Measurements from ENCODE around the gene SHANK1. TPM values are rescaled to one million over a fixed set of nuclear protein-coding genes. Genes with fewer than 3 reads are reported as not detected.

The SHANK1 gene
- polyA plus RNA-seq, 4 donors, result under 0.01 to 1.4 (median 0.46) TPM; not detected in 1

- peaks cover 0 to 4% of the 10 kb centered on the region in 2 donors for H3K9me3 ChIP-seq (ENCODE audit: control insufficient read depth in 2 of 2, insufficient read depth in 1 of 2, low read depth in 1 of 2, low read length in 1 of 2)
- no peaks in the 10 kb centered on the region for H3K4me1 ChIP-seq (ENCODE audit: control insufficient read depth in 3 of 3, insufficient read depth in 2 of 3, low read depth in 1 of 3, low read length in 2 of 3)
- H3K27me3 ChIP-seq (ENCODE audit: control insufficient read depth in 3 of 3, insufficient read depth in 3 of 3, low read length in 3 of 3), result peaks cover 0 to 7% (median 4%) of the 10 kb centered on the region in 3 donors
- FAIRE-seq (no peak), DNase-seq (no peak)
- H3K4me3 ChIP-seq (ENCODE audit: low read depth in 1 of 3, low read length in 3 of 3), result no peak within 1 kb of the TSS
- H3K36me3 ChIP-seq (ENCODE audit: control insufficient read depth in 3 of 3, insufficient read depth in 2 of 3, low read depth in 1 of 3, low read length in 3 of 3), result no peaks in the 10 kb centered on the region
- 25 to 34% (median 34%) methylated on average over 7 of the region's 7 CpGs for WGBS, 3 donors
- H3K27ac ChIP-seq (ENCODE audit: low read depth in 1 of 3, low read length in 2 of 3), result no peak within 1 kb of the TSS
Observed at GRCh38 chr19:50649433-50650391, 69.9 kb downstream of the SHANK1 start, which contains the start of gene C19orf81. Gene C19orf81 (plus strand): TSS chr19:50649445. CDS start chr19:50649445, 0 bp downstream.

- no peak for FAIRE-seq
- peaks cover 0 to 7% (median 4%) of the 10 kb centered on the region in 3 donors for H3K27me3 ChIP-seq (ENCODE audit: control insufficient read depth in 3 of 3, insufficient read depth in 3 of 3, low read length in 3 of 3)
- DNase-seq, result no peak
Observed at GRCh38 chr19:50648659-50649058, 70.9 kb downstream of the SHANK1 start.

GRCh38 chr19:50647879-50648615 lies 71.6 kb downstream of the SHANK1 start:
- Histone ChIP-seq H3K4me1 (ENCODE audit: control insufficient read depth in 3 of 3, insufficient read depth in 2 of 3, low read depth in 1 of 3, low read length in 2 of 3) (no peaks in the 10 kb centered on the region), H3K4me3 (ENCODE audit: low read depth in 1 of 3, low read length in 3 of 3) (no peak overlapping the region), H3K9me3 (ENCODE audit: control insufficient read depth in 2 of 2, insufficient read depth in 1 of 2, low read depth in 1 of 2, low read length in 1 of 2) (peaks cover 0 to 4% of the 10 kb centered on the region in 2 donors), H3K36me3 (ENCODE audit: control insufficient read depth in 3 of 3, insufficient read depth in 2 of 3, low read depth in 1 of 3, low read length in 3 of 3) (no peaks in the 10 kb centered on the region), H3K27me3 (ENCODE audit: control insufficient read depth in 3 of 3, insufficient read depth in 3 of 3, low read length in 3 of 3) (peaks cover 0 to 7% (median 4%) of the 10 kb centered on the region in 3 donors), H3K27ac (ENCODE audit: low read depth in 1 of 3, low read length in 2 of 3) (no peak overlapping the region)
- no peak for DNase-seq
- WGBS, 3 donors, result 57 to 63% (median 59%) methylated on average over 10 of the region's 10 CpGs
- no peak for FAIRE-seq

More at GRCh38 chr19:50648659-50649058, 70.9 kb downstream of the SHANK1 start:
- 45 to 55% (median 54%) methylated on average over 5 of the region's 5 CpGs for WGBS, 3 donors
- no peak overlapping the region for H3K27ac ChIP-seq (ENCODE audit: low read depth in 1 of 3, low read length in 2 of 3)
- no peak overlapping the region for H3K4me3 ChIP-seq (ENCODE audit: low read depth in 1 of 3, low read length in 3 of 3)
- H3K36me3 ChIP-seq (ENCODE audit: control insufficient read depth in 3 of 3, insufficient read depth in 2 of 3, low read depth in 1 of 3, low read length in 3 of 3), result no peaks in the 10 kb centered on the region
- peaks cover 0 to 4% of the 10 kb centered on the region in 2 donors for H3K9me3 ChIP-seq (ENCODE audit: control insufficient read depth in 2 of 2, insufficient read depth in 1 of 2, low read depth in 1 of 2, low read length in 1 of 2)
- H3K4me1 ChIP-seq (ENCODE audit: control insufficient read depth in 3 of 3, insufficient read depth in 2 of 3, low read depth in 1 of 3, low read length in 2 of 3), result no peaks in the 10 kb centered on the region

DNA sequence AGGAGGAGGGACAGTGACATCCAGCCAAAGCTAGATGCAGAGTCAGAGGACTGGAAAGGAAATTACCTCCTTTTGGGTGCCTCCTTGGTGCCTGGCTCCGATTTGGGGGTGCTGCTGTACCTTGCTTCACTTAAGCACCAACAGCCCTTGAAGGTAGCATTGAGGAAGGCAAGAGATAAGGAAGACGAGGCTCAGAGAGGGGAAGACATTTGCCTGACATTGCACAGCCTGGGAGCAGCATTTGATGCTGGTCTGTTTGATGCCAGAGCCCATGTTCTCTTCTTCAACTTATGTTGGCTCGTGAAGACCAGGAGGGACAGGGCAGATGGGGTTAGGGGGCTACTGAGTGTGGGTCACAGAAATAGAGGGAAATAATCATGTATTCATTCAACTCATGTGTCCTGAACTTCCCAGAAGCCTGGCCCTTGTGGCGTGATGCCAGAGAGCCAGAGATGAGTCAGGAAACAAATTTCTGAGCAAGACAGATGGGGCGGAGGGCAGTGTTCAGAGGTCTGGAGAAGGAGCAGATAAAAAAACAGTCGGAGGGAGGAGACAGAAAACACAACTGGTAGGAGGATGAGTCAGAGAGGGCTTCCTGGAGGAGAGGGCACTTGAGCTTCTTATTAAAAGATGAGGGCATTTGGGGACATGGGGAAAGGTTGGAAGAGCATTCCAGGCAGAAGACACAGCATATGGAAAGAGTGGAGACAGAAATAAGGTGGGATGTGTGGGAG lies 73.4 kb downstream of the SHANK1 start:
- WGBS, 3 donors, result 35 to 48% (median 42%) methylated on average over 6 of the region's 6 CpGs
- peaks cover 0 to 8% (median 3%) of the 10 kb centered on the region in 3 donors for H3K27me3 ChIP-seq (ENCODE audit: control insufficient read depth in 3 of 3, insufficient read depth in 3 of 3, low read length in 3 of 3)

GRCh38 chr19:50645107-50645506 lies 74.5 kb downstream of the SHANK1 start:
- no peak for FAIRE-seq

More for the DNA sequence above, 73.4 kb downstream of the SHANK1 start:
- no peak for FAIRE-seq
- Histone ChIP-seq H3K27ac (ENCODE audit: low read depth in 1 of 3, low read length in 2 of 3) (no peak overlapping the region), H3K4me3 (ENCODE audit: low read depth in 1 of 3, low read length in 3 of 3) (no peak overlapping the region), H3K9me3 (ENCODE audit: control insufficient read depth in 2 of 2, insufficient read depth in 1 of 2, low read depth in 1 of 2, low read length in 1 of 2) (peaks cover 0 to 4% of the 10 kb centered on the region in 2 donors), H3K36me3 (ENCODE audit: control insufficient read depth in 3 of 3, insufficient read depth in 2 of 3, low read depth in 1 of 3, low read length in 3 of 3) (no peaks in the 10 kb centered on the region), H3K4me1 (ENCODE audit: control insufficient read depth in 3 of 3, insufficient read depth in 2 of 3, low read depth in 1 of 3, low read length in 2 of 3) (no peaks in the 10 kb centered on the region)
- no peak for DNase-seq

DNA sequence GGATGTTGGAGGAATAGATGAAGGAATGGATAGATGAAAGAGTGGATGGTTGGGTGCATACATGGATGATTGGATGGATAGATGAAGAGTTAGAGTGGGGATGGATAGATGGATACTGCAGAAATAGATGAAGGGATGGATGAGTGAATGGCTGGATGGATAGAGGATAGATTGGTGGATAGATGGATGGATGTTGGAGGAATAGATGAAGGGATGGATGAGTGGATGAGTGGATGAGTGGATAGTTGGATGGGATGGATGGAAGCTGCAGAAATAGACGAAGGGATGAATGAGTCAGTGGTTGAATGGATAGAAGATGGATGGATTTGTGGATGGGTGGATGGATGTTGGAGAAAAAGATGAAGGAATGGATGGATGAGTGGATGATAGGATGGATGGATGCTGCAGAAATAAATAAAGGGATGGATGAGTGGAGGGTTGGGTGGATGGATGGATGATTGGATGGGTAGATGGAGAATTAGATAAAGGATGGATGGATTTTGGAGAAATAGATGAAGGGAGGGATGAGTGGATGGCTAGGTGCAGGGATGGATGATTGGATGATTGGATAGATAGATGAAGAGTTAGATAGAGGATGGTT lies 75.2 kb downstream of the SHANK1 start:
- no peak overlapping the region for H3K4me3 ChIP-seq (ENCODE audit: low read depth in 1 of 3, low read length in 3 of 3)
- no peak for DNase-seq
- H3K27me3 ChIP-seq (ENCODE audit: control insufficient read depth in 3 of 3, insufficient read depth in 3 of 3, low read length in 3 of 3), result peaks cover 0 to 17% (median 7%) of the 10 kb centered on the region in 3 donors
- no peaks in the 10 kb centered on the region for H3K36me3 ChIP-seq (ENCODE audit: control insufficient read depth in 3 of 3, insufficient read depth in 2 of 3, low read depth in 1 of 3, low read length in 3 of 3)
- no peak for FAIRE-seq
- 32 to 40% (median 32%) methylated on average over 1 of the region's 1 CpG for WGBS, 3 donors
- H3K27ac ChIP-seq (ENCODE audit: low read depth in 1 of 3, low read length in 2 of 3), result no peak overlapping the region
- no peaks in the 10 kb centered on the region for H3K4me1 ChIP-seq (ENCODE audit: control insufficient read depth in 3 of 3, insufficient read depth in 2 of 3, low read depth in 1 of 3, low read length in 2 of 3)
- peaks cover 0 to 4% of the 10 kb centered on the region in 2 donors for H3K9me3 ChIP-seq (ENCODE audit: control insufficient read depth in 2 of 2, insufficient read depth in 1 of 2, low read depth in 1 of 2, low read length in 1 of 2)

More at GRCh38 chr19:50645107-50645506, 74.5 kb downstream of the SHANK1 start:
- WGBS, 3 donors, result 74 to 91% (median 85%) methylated on average over 6 of the region's 6 CpGs
- H3K9me3 ChIP-seq (ENCODE audit: control insufficient read depth in 2 of 2, insufficient read depth in 1 of 2, low read depth in 1 of 2, low read length in 1 of 2), result peaks cover 0 to 4% of the 10 kb centered on the region in 2 donors
- no peak overlapping the region for H3K27ac ChIP-seq (ENCODE audit: low read depth in 1 of 3, low read length in 2 of 3)
- no peaks in the 10 kb centered on the region for H3K36me3 ChIP-seq (ENCODE audit: control insufficient read depth in 3 of 3, insufficient read depth in 2 of 3, low read depth in 1 of 3, low read length in 3 of 3)
- no peak for DNase-seq
- peaks cover 0 to 11% (median 5%) of the 10 kb centered on the region in 3 donors for H3K27me3 ChIP-seq (ENCODE audit: control insufficient read depth in 3 of 3, insufficient read depth in 3 of 3, low read length in 3 of 3)
- H3K4me3 ChIP-seq (ENCODE audit: low read depth in 1 of 3, low read length in 3 of 3), result no peak overlapping the region
- no peaks in the 10 kb centered on the region for H3K4me1 ChIP-seq (ENCODE audit: control insufficient read depth in 3 of 3, insufficient read depth in 2 of 3, low read depth in 1 of 3, low read length in 2 of 3)

DNA sequence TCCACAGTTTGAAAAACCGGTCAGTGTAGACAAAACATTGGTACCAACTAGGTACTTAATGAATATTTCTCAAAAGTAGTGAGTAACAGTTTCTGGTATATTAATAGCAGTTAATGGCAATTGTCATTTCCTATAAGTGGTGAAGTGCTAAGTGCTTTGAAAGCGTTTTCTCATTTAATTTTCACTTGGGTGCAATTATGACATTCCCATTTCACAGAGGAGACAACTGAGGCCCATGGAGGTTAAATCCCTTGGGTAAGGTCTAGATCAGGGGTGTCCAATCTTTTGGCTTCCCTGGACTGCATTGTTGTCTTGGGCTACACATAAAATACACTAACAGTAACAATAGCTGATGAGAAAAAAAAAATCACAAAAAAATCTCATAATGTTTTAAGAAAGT lies 79.2 kb downstream of the SHANK1 start:
- Histone ChIP-seq H3K27ac (ENCODE audit: low read depth in 1 of 3, low read length in 2 of 3) (no peak overlapping the region), H3K27me3 (ENCODE audit: control insufficient read depth in 3 of 3, insufficient read depth in 3 of 3, low read length in 3 of 3) (peaks cover 0 to 40% (median 24%) of the 10 kb centered on the region in 3 donors), H3K4me3 (ENCODE audit: low read depth in 1 of 3, low read length in 3 of 3) (no peak overlapping the region), H3K9me3 (ENCODE audit: control insufficient read depth in 2 of 2, insufficient read depth in 1 of 2, low read depth in 1 of 2, low read length in 1 of 2) (no peaks in the 10 kb centered on the region), H3K36me3 (ENCODE audit: control insufficient read depth in 3 of 3, insufficient read depth in 2 of 3, low read depth in 1 of 3, low read length in 3 of 3) (no peaks in the 10 kb centered on the region), H3K4me1 (ENCODE audit: control insufficient read depth in 3 of 3, insufficient read depth in 2 of 3, low read depth in 1 of 3, low read length in 2 of 3) (no peaks in the 10 kb centered on the region)
- 59 to 70% (median 69%) methylated on average over 2 of the region's 2 CpGs for WGBS, 3 donors
- FAIRE-seq (no peak), DNase-seq (no peak)

Data from small intestine (tissue), 7 donors.